Measurements from ENCODE around the gene TSPEAR. TPM values are rescaled to one million over a fixed set of nuclear protein-coding genes. Genes with fewer than 3 reads are reported as not detected.

The TSPEAR gene
- total RNA-seq, 3 donors from 2014 or later (not counting 1 experiment from before 2014, with no cell fraction given): not detected

DNA sequence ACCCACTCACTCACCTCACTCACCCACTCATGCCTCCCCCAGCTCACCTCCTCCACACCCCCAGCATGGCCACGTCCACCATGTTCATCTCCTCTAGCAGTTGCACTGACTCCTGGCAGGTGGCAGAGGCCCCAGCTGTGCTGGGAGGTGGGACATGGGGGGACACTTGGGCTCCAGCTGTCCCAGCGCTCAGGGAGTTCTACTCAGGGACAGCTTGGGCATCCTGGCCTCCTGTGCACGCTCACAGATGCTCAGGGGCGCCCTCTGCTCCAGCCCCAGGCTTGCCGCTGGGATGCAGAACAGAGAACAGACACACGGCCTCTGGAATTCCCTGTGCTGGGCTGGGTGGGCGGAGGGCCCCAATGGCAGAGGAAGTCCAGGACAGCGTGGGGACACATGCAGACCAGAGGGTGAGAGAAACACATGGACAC lies 94.3 kb downstream of the TSPEAR start:
- H3K9me3 Mint-ChIP-seq: peaks cover 5 to 18% of the 10 kb centered on the region in 2 donors
- no peaks in the 10 kb centered on the region for H3K27me3 ChIP-seq (ENCODE audit: control insufficient read depth, insufficient read depth, low read length)
- H3K36me3 ChIP-seq (ENCODE audit: control insufficient read depth, insufficient read depth, low read length): no peaks in the 10 kb centered on the region
- TF ChIP-seq, protein P1, sequence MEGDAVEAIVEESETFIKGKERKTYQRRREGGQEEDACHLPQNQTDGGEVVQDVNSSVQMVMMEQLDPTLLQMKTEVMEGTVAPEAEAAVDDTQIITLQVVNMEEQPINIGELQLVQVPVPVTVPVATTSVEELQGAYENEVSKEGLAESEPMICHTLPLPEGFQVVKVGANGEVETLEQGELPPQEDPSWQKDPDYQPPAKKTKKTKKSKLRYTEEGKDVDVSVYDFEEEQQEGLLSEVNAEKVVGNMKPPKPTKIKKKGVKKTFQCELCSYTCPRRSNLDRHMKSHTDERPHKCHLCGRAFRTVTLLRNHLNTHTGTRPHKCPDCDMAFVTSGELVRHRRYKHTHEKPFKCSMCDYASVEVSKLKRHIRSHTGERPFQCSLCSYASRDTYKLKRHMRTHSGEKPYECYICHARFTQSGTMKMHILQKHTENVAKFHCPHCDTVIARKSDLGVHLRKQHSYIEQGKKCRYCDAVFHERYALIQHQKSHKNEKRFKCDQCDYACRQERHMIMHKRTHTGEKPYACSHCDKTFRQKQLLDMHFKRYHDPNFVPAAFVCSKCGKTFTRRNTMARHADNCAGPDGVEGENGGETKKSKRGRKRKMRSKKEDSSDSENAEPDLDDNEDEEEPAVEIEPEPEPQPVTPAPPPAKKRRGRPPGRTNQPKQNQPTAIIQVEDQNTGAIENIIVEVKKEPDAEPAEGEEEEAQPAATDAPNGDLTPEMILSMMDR (IDR thresholded peaks at IDR 0.05): no peak
- H3K4me3 ChIP-seq (ENCODE audit: low read length): no peak overlapping the region
- H3K4me3 Mint-ChIP-seq: no peak overlapping the region
- intact Hi-C loops (cut with micrococcal nuclease): no loop called here
- H3K27me3 Mint-ChIP-seq (ENCODE audit: low read depth in 2 of 2): peaks cover 0 to 2% of the 10 kb centered on the region in 2 donors
- H3K9me3 ChIP-seq (ENCODE audit: control insufficient read depth, insufficient read depth, low read length): peaks cover 4% of the 10 kb centered on the region
- H3K36me3 Mint-ChIP-seq: peaks cover 22% of the 10 kb centered on the region
- ATAC-seq: no peak
- H3K27ac Mint-ChIP-seq: peak overlapping the region in 1 of 2 donors; percentile 95
- H3K4me1 ChIP-seq (ENCODE audit: control insufficient read depth, insufficient read depth, low read length): peaks cover 27% of the 10 kb centered on the region
- peaks cover 29 to 47% of the 10 kb centered on the region in 2 donors for H3K4me1 Mint-ChIP-seq
- WGBS (ENCODE audit: insufficient coverage): 85% methylated on average over 8 of the region's 8 CpGs
- no peak overlapping the region for H3K27ac ChIP-seq (ENCODE audit: low read length)
- DNase-seq: no peak

DNA sequence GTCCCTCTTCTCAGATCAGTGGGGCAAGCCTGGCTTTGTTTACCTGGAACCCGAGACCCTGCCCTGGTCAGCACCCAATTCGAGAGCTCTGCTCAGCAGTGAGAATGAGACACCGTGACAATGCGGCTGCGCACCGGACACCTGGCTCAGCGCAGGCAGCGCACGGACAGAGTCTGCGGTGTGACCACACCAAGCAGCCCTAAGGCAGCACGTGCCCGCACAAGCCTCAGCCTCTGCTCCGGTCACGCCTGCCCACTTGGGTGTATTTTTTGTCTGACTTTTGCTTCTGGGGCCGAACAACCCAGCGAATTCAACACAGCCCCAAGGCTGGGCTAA lies 94.8 kb downstream of the TSPEAR start:
- Histone ChIP-seq H3K27ac (ENCODE audit: low read length) (no peak overlapping the region), H3K9me3 (ENCODE audit: control insufficient read depth, insufficient read depth, low read length) (peaks cover 9% of the 10 kb centered on the region), H3K4me3 (ENCODE audit: low read length) (no peak overlapping the region), H3K4me1 (ENCODE audit: control insufficient read depth, insufficient read depth, low read length) (peaks cover 31% of the 10 kb centered on the region), H3K36me3 (ENCODE audit: control insufficient read depth, insufficient read depth, low read length) (no peaks in the 10 kb centered on the region), H3K27me3 (ENCODE audit: control insufficient read depth, insufficient read depth, low read length) (no peaks in the 10 kb centered on the region)
- ATAC-seq (no peak), DNase-seq (no peak)
- intact Hi-C loops (cut with micrococcal nuclease): no loop called here
- Mint-ChIP-seq H3K4me1 (peaks cover 29 to 47% of the 10 kb centered on the region in 2 donors), H3K4me3 (no peak overlapping the region), H3K27ac (peak overlapping the region in 1 of 2 donors; percentile 95), H3K36me3 (peaks cover 22% of the 10 kb centered on the region), H3K27me3 (ENCODE audit: low read depth in 2 of 2) (peaks cover 0 to 2% of the 10 kb centered on the region in 2 donors), H3K9me3 (peaks cover 5 to 18% of the 10 kb centered on the region in 2 donors)
- WGBS (ENCODE audit: insufficient coverage): 90% methylated on average over 16 of the region's 16 CpGs
- TF ChIP-seq, protein P1 (IDR thresholded peaks at IDR 0.05): no peak

DNA sequence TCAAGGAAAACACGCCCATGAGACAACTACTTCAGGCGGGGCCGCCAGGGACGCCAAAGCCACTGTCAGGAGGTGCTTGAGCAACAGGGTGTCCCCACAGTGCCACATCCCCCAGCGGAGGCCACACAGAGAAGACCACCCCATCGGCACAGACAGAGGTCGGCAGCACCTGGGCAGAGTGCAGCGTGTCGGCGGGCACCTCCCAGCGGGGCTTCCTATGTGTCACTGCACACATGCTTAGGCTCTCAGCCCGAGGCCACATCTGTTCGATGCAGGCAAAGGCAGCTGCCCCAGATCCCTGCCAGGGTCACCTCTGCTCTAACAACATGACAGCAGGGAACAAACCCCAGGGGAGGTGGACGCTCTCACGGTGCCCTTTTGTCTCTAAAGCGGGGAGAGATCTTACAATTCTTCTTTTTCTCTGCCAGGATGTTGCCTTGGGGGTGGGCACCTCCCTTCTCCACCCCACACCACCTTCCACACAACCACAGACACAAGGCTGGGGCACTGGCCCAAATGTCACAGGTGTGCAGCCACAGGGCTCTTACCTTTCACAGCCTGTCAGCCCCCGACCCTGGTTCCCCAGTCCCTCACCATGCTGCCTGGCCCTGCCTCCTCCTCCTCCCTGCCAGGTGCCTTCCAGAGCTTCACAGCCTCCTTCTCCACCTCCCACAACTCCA lies 95.3 kb downstream of the TSPEAR start:
- DNase-seq: no peak
- H3K9me3 Mint-ChIP-seq: peaks cover 5 to 21% of the 10 kb centered on the region in 2 donors
- Histone ChIP-seq H3K4me1 (ENCODE audit: control insufficient read depth, insufficient read depth, low read length) (peaks cover 31% of the 10 kb centered on the region), H3K27me3 (ENCODE audit: control insufficient read depth, insufficient read depth, low read length) (no peaks in the 10 kb centered on the region), H3K9me3 (ENCODE audit: control insufficient read depth, insufficient read depth, low read length) (peaks cover 14% of the 10 kb centered on the region), H3K4me3 (ENCODE audit: low read length) (no peak overlapping the region), H3K27ac (ENCODE audit: low read length) (no peak overlapping the region), H3K36me3 (ENCODE audit: control insufficient read depth, insufficient read depth, low read length) (no peaks in the 10 kb centered on the region)
- H3K36me3 Mint-ChIP-seq: peaks cover 22% of the 10 kb centered on the region
- intact Hi-C loops (cut with micrococcal nuclease): no loop called here
- H3K27me3 Mint-ChIP-seq (ENCODE audit: low read depth in 2 of 2): peaks cover 0 to 2% of the 10 kb centered on the region in 2 donors
- no peak for ATAC-seq
- H3K27ac Mint-ChIP-seq: peak overlapping the region in 1 of 2 donors; percentile 95
- 89% methylated on average over 17 of the region's 17 CpGs for WGBS (ENCODE audit: insufficient coverage)
- TF ChIP-seq, protein P1 (IDR thresholded peaks at IDR 0.05): no peak
- peaks cover 29 to 47% of the 10 kb centered on the region in 2 donors for H3K4me1 Mint-ChIP-seq
- H3K4me3 Mint-ChIP-seq: no peak overlapping the region

DNA sequence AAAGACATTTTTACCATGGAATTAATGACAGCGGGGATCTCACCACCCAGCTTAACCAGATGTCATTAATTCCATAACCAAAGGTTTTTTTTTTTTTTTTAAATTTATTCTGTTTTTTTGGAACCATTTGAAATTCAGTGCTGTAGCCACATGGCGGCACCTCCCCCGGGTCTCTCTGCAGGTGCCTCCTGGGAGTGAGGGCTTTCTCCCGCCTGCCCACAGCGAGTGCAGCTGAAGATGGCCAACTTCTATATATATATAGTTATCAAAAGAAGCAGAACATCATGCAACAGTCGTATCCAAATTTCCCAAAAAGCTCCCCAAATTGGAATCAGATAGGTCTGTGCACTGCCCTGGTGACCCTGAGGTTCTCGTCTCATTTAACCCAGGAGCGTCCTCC lies 95.9 kb downstream of the TSPEAR start:
- H3K27me3 Mint-ChIP-seq (ENCODE audit: low read depth in 2 of 2): peaks cover 0 to 2% of the 10 kb centered on the region in 2 donors
- H3K27ac ChIP-seq (ENCODE audit: low read length): no peak overlapping the region
- intact Hi-C loops (cut with micrococcal nuclease): no loop called here
- no peak overlapping the region for H3K4me3 Mint-ChIP-seq
- ATAC-seq (no peak), DNase-seq (no peak)
- H3K27me3 ChIP-seq (ENCODE audit: control insufficient read depth, insufficient read depth, low read length): no peaks in the 10 kb centered on the region
- peaks cover 19% of the 10 kb centered on the region for H3K9me3 ChIP-seq (ENCODE audit: control insufficient read depth, insufficient read depth, low read length)
- H3K36me3 Mint-ChIP-seq: peaks cover 17% of the 10 kb centered on the region
- TF ChIP-seq, protein P1 (IDR thresholded peaks at IDR 0.05): no peak
- H3K4me1 Mint-ChIP-seq: peaks cover 25 to 44% of the 10 kb centered on the region in 2 donors
- H3K27ac Mint-ChIP-seq: no peak overlapping the region
- H3K36me3 ChIP-seq (ENCODE audit: control insufficient read depth, insufficient read depth, low read length): no peaks in the 10 kb centered on the region
- H3K4me3 ChIP-seq (ENCODE audit: low read length): no peak overlapping the region
- peaks cover 2 to 18% of the 10 kb centered on the region in 2 donors for H3K9me3 Mint-ChIP-seq
- H3K4me1 ChIP-seq (ENCODE audit: control insufficient read depth, insufficient read depth, low read length): peaks cover 31% of the 10 kb centered on the region
- WGBS (ENCODE audit: insufficient coverage): 88% methylated on average over 5 of the region's 8 CpGs
